HEK293 (cell line): ENCODE results near the gene C3.
A peak's percentile ranks its signal among the peaks of the same experiment; 100 is the strongest.

Source experiments
- CTCF ChIA-PET: fragments of 350-600 bp; formaldehyde crosslinking; extraction: SDS; loops from one replicate; lab custom pipeline; 2021; ENCODE audit warnings: antibody characterized with exemption; lab: Yijun Ruan, JAX
- POLR2A ChIA-PET: fragments of 300-600 bp; formaldehyde crosslinking; extraction: SDS; loops from one replicate; lab custom pipeline; 2020; ENCODE audit warnings: antibody characterized with exemption, inconsistent platforms; lab: Yijun Ruan, JAX
- H3K27ac ChIP-seq: fragments of 200-500 bp; sonication (Bioruptor generic); 2 replicates; pipeline ENCODE4 v1.5.1; 2014; ENCODE audit warnings: low read depth, low read length, control low read depth, inconsistent platforms; ENCODE audit errors: extremely low read depth
- H3K36me3 ChIP-seq, 2 experiments: fragments of 200-500 bp in 1 of 2; sonication (Bioruptor generic) in 1 of 2; 1 replicate in 1 of 2; 2 replicates in 1 of 2; pipeline ENCODE4 v1.5.1; 2014 to 2017; ENCODE audit warnings: inconsistent platforms in 2 of 2, low read length in 2 of 2; ENCODE audit not compliant: control insufficient read depth in 2 of 2, insufficient read depth in 1 of 2
- H3K4me1 ChIP-seq: fragments of 200-500 bp; sonication (Bioruptor generic); 2 replicates; pipeline ENCODE4 v1.5.1; 2014; ENCODE audit warnings: mild to moderate bottlenecking, low read length, inconsistent platforms; ENCODE audit not compliant: control insufficient read depth, insufficient read depth
- H3K4me3 ChIP-seq: 2 replicates; pipeline ENCODE4 v1.5.1; 2011; ENCODE audit warnings: low read depth, mild to moderate bottlenecking, control low read depth, low read length, moderate library complexity
- H3K9me3 ChIP-seq: fragments of 200-500 bp; sonication (Bioruptor generic); 2 replicates; pipeline ENCODE4 v1.5.1; 2014; ENCODE audit warnings: low read depth, low read length, inconsistent platforms; ENCODE audit not compliant: control insufficient read depth, insufficient read depth
- HOXD13 ChIP-seq: sonication (generic); formaldehyde crosslinking; IDR thresholded peaks from 2 replicates; pipeline ENCODE4 v1.8.0; 2022; ENCODE audit warnings: missing genetic modification reagents, borderline replicate concordance
- REPIN1 ChIP-seq: fragments of 450-650 bp; formaldehyde crosslinking; IDR thresholded peaks from 2 replicates; pipeline ENCODE4 v1.5.1; 2017; ENCODE audit warnings: missing biosample characterization, missing genetic modification characterization, low read depth
- ZFP3 ChIP-seq: fragments of 450-650 bp; formaldehyde crosslinking; IDR thresholded peaks from 2 replicates; pipeline ENCODE4 v1.5.1; 2016; ENCODE audit warnings: low read depth, missing biosample characterization, missing genetic modification characterization
- ZFP37 ChIP-seq: fragments of 450-650 bp; formaldehyde crosslinking; IDR thresholded peaks from 2 replicates; pipeline ENCODE4 v1.5.1; 2016; ENCODE audit warnings: missing biosample characterization, missing genetic modification characterization
- ZNF112 ChIP-seq: fragments of 450-650 bp; formaldehyde crosslinking; IDR thresholded peaks from 2 replicates; pipeline ENCODE4 v1.5.0; 2017; ENCODE audit warnings: missing biosample characterization, missing genetic modification characterization
- ZNF19 ChIP-seq: fragments of 450-650 bp; formaldehyde crosslinking; IDR thresholded peaks from 2 replicates; pipeline ENCODE4; 2016; ENCODE audit warnings: missing biosample characterization, missing genetic modification characterization, low read depth
- ZNF214 ChIP-seq: fragments of 450-650 bp; formaldehyde crosslinking; IDR thresholded peaks from 2 replicates; pipeline ENCODE4 v1.5.1; 2017; ENCODE audit warnings: missing biosample characterization, mild to moderate bottlenecking, missing genetic modification characterization, borderline replicate concordance
- ZNF335 ChIP-seq: fragments of 450-650 bp; formaldehyde crosslinking; conservative IDR thresholded peaks from 2 replicates; pipeline ENCODE4 v1.5.1; 2016; ENCODE audit warnings: missing biosample characterization, missing genetic modification characterization
- ZNF354C ChIP-seq: fragments of 450-650 bp; formaldehyde crosslinking; IDR thresholded peaks from 2 replicates; pipeline ENCODE4 v1.5.1; 2016; ENCODE audit warnings: missing biosample characterization, missing genetic modification characterization, low read depth, borderline replicate concordance
- ZNF37A ChIP-seq: fragments of 450-650 bp; IDR thresholded peaks from 2 replicates; pipeline ENCODE4 v1.5.1; 2018; ENCODE audit warnings: missing biosample characterization, missing genetic modification characterization
- ZNF561 ChIP-seq: fragments of 450-650 bp; IDR thresholded peaks from 2 replicates; pipeline ENCODE4 v1.5.1; 2018; ENCODE audit warnings: missing biosample characterization, missing genetic modification characterization, borderline replicate concordance
- TF ChIP-seq, protein P1 (sequence below): fragments of 450-650 bp; formaldehyde crosslinking; IDR thresholded peaks from 2 replicates; pipeline ENCODE4 v1.5.1; 2016; ENCODE audit warnings: missing biosample characterization, missing genetic modification characterization
- TF ChIP-seq, protein P2 (sequence below): fragments of 450-650 bp; formaldehyde crosslinking; IDR thresholded peaks from 2 replicates; pipeline ENCODE4 v1.5.1; 2016; ENCODE audit warnings: missing biosample characterization, missing genetic modification characterization
- TF ChIP-seq, protein P3 (sequence below): fragments of 450-650 bp; formaldehyde crosslinking; conservative IDR thresholded peaks from 2 replicates; pipeline ENCODE4 v1.5.1; 2016; ENCODE audit warnings: low read depth, missing biosample characterization, missing genetic modification characterization
- TF ChIP-seq, protein P4 (sequence below): fragments of 450-650 bp; formaldehyde crosslinking; IDR thresholded peaks from 2 replicates; pipeline ENCODE4; 2016; ENCODE audit warnings: missing biosample characterization, missing genetic modification characterization

Gene C3

DNA sequence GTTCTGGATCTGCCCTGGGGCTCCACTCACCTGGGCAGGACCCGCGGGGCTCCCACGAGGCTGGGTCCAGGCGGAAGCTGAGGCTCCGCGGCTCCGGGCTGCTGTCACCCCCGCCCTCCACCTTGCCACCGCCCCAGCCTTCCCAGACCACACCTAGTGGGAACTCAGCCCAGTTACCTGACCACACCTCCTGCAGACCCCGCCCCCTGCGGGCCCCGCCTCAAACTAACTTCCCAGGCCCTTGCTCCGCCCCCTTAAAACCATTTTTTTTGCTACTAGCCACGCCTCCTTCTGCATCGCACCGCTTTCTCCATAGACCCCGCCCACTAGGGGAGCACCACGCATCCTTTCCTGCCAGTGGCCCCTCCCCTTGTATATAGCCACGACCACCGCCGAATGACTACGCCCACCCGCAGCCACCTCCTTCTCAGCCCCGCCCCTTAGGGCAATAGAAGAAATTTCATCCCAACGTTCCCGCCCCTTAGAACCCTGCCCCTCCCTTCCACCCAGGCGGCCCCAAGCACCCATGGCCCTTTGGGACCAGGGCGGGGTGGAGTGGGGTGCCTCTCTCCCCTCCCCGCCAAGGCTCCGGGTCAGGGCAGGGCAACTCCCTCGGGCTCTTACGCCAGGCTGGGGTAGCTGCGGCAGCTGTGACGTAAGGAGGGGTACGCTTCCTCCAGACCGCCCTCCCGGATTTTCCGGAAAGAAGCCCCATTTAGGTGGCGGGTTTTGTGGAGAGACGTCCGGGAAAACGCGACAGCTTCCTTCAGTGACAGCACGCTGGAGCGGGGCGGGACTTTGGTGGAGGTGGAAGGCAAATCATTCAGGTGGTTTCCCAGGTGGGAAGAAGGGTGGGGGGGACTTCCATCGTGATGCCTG is 47.1 kb upstream of the C3 start, which contains the start of gene SH2D3A (continued):
- TF ChIP-seq, protein P1, sequence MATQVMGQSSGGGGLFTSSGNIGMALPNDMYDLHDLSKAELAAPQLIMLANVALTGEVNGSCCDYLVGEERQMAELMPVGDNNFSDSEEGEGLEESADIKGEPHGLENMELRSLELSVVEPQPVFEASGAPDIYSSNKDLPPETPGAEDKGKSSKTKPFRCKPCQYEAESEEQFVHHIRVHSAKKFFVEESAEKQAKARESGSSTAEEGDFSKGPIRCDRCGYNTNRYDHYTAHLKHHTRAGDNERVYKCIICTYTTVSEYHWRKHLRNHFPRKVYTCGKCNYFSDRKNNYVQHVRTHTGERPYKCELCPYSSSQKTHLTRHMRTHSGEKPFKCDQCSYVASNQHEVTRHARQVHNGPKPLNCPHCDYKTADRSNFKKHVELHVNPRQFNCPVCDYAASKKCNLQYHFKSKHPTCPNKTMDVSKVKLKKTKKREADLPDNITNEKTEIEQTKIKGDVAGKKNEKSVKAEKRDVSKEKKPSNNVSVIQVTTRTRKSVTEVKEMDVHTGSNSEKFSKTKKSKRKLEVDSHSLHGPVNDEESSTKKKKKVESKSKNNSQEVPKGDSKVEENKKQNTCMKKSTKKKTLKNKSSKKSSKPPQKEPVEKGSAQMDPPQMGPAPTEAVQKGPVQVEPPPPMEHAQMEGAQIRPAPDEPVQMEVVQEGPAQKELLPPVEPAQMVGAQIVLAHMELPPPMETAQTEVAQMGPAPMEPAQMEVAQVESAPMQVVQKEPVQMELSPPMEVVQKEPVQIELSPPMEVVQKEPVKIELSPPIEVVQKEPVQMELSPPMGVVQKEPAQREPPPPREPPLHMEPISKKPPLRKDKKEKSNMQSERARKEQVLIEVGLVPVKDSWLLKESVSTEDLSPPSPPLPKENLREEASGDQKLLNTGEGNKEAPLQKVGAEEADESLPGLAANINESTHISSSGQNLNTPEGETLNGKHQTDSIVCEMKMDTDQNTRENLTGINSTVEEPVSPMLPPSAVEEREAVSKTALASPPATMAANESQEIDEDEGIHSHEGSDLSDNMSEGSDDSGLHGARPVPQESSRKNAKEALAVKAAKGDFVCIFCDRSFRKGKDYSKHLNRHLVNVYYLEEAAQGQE (tag by site-specific recombination): no peak
- TF ChIP-seq REPIN1: no peak

DNA sequence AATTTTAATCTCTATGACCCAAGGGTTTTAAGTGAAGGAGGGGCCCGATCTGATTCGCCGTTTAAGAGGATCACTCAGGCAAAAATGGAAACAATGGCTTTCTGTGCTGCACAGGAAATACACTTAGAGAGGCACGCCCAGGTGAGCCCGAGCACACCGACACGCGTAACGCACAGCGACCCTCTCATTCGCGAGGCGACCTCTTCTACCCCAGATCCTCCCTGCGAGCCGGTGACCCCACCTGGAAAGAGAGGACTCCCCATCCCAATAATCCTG is 46.6 kb upstream of the C3 start:
- TF ChIP-seq ZNF37A (tag by site-specific recombination): no peak
- TF ChIP-seq, protein P2, sequence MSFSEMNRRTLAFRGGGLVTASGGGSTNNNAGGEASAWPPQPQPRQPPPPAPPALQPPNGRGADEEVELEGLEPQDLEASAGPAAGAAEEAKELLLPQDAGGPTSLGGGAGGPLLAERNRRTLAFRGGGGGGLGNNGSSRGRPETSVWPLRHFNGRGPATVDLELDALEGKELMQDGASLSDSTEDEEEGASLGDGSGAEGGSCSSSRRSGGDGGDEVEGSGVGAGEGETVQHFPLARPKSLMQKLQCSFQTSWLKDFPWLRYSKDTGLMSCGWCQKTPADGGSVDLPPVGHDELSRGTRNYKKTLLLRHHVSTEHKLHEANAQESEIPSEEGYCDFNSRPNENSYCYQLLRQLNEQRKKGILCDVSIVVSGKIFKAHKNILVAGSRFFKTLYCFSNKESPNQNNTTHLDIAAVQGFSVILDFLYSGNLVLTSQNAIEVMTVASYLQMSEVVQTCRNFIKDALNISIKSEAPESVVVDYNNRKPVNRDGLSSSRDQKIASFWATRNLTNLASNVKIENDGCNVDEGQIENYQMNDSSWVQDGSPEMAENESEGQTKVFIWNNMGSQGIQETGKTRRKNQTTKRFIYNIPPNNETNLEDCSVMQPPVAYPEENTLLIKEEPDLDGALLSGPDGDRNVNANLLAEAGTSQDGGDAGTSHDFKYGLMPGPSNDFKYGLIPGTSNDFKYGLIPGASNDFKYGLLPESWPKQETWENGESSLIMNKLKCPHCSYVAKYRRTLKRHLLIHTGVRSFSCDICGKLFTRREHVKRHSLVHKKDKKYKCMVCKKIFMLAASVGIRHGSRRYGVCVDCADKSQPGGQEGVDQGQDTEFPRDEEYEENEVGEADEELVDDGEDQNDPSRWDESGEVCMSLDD (tag by site-specific recombination): 0 out of 2 replicates have a peak, but pooled peaks have one; percentile 43
- no peak for TF ChIP-seq ZNF112 (tag by site-specific recombination)
- no peak for TF ChIP-seq ZNF19
- TF ChIP-seq, protein P3, sequence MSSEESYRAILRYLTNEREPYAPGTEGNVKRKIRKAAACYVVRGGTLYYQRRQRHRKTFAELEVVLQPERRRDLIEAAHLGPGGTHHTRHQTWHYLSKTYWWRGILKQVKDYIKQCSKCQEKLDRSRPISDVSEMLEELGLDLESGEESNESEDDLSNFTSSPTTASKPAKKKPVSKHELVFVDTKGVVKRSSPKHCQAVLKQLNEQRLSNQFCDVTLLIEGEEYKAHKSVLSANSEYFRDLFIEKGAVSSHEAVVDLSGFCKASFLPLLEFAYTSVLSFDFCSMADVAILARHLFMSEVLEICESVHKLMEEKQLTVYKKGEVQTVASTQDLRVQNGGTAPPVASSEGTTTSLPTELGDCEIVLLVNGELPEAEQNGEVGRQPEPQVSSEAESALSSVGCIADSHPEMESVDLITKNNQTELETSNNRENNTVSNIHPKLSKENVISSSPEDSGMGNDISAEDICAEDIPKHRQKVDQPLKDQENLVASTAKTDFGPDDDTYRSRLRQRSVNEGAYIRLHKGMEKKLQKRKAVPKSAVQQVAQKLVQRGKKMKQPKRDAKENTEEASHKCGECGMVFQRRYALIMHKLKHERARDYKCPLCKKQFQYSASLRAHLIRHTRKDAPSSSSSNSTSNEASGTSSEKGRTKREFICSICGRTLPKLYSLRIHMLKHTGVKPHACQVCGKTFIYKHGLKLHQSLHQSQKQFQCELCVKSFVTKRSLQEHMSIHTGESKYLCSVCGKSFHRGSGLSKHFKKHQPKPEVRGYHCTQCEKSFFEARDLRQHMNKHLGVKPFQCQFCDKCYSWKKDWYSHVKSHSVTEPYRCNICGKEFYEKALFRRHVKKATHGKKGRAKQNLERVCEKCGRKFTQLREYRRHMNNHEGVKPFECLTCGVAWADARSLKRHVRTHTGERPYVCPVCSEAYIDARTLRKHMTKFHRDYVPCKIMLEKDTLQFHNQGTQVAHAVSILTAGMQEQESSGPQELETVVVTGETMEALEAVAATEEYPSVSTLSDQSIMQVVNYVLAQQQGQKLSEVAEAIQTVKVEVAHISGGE (tag by site-specific recombination): peak; percentile 53; the same call in 1 of the 2 replicates
- TF ChIP-seq ZNF335 (tag by site-specific recombination): no peak; the same call in 1 of the 2 replicates
- no peak for TF ChIP-seq ZNF214 (tag by site-specific recombination)
- TF ChIP-seq, protein P4, sequence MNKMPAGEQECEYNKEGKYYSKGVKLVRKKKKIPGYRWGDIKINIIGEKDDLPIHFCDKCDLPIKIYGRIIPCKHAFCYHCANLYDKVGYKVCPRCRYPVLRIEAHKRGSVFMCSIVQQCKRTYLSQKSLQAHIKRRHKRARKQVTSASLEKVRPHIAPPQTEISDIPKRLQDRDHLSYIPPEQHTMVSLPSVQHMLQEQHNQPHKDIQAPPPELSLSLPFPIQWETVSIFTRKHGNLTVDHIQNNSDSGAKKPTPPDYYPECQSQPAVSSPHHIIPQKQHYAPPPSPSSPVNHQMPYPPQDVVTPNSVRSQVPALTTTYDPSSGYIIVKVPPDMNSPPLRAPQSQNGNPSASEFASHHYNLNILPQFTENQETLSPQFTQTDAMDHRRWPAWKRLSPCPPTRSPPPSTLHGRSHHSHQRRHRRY (tag by site-specific recombination): 0 out of 2 replicates have a peak, but pooled peaks have one; percentile 40
- no peak for TF ChIP-seq HOXD13 (CRISPR knock-in tag)
- TF ChIP-seq ZFP37: no peak
- no peak for TF ChIP-seq ZNF354C (tag by site-specific recombination)
- no peak for TF ChIP-seq ZFP3
- 0 out of 2 replicates have a peak, but pooled peaks have one; percentile 20 for TF ChIP-seq ZNF561 (tag by site-specific recombination)
- Histone ChIP-seq H3K4me3 (peak overlapping the region; percentile 62), H3K4me1 (no peaks in the 10 kb centered on the region; the same call in 1 of the 2 replicates), H3K9me3 (no peaks in the 10 kb centered on the region), H3K36me3 (no peaks in the 10 kb centered on the region), H3K27ac (no peak overlapping the region)
- POLR2A ChIA-PET: interaction anchor here (1.0 to 2.3 kb wide), 3 partner anchors 12 to 29 kb away, joined by 3 to 11 read pairs (median 3); no protein-coding TSS in a partner anchor
- CTCF ChIA-PET: interaction anchor here (0.6 to 1.3 kb wide), 5 partner anchors 29 to 482 kb away, joined by 3 to 4 read pairs (median 3); no protein-coding TSS in a partner anchor
